ENCODE results near the gene LIMS1.

The LIMS1 gene

DNA sequence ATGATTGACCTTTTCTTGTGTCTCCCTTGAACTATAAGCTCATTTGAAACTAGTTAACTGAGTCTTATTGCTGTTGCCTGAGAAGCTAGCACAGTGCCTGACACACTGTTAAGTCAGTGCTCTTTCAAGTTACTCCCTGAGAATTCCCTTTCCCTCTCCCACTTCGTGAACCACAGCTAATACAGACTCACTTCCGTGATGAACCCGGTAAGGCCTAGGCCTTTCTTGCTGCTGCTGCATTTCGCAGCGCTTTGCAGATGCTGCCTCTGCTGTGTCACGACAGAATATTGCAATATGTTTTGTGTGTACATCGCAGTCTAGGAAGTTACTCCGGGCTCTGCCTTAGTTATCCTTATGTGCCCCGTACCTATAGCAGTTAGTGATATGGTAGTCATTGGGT is 42.8 kb downstream of the LIMS1 start:
- H3K4me3 ChIP-seq (replicated peaks; ENCODE audit: low read depth, low read length) = no peak overlapping the region
- no peak for DNase-seq (ENCODE audit: extremely low read depth, low read depth)
- TF ChIP-seq CTCF (IDR thresholded peaks at IDR 0.05; ENCODE audit: low read depth, low read length, missing control alignments) = no peak

DNA sequence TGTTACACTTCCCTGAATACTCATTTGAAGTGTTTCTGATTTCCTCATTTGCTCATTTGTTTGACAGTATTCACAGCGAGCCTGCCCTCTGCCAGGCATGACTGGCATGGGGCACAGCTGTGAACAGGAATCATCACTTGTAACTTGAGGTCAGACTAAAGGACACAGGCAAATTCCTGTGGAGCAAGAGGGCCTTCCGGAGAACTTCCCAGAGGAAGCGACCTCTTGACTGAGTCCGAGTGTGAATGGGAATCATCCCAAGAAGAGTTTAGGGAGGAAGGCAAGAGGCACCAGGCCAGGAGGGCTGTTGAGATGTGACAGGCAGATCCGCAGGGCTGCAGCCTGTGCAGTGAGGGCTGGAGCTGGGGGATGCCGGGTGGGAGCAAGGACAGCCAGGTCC is 45.4 kb downstream of the LIMS1 start:
- no peak for TF ChIP-seq CTCF (IDR thresholded peaks at IDR 0.05; ENCODE audit: low read depth, low read length, missing control alignments)
- no peak for DNase-seq (ENCODE audit: extremely low read depth, low read depth)
- H3K4me3 ChIP-seq (replicated peaks; ENCODE audit: low read depth, low read length) = no peak overlapping the region

GRCh38 chr2:108580050-108580449 is 45.8 kb downstream of the LIMS1 start:
- H3K4me3 ChIP-seq (replicated peaks; ENCODE audit: low read depth, low read length) = no peak overlapping the region
- TF ChIP-seq CTCF (IDR thresholded peaks at IDR 0.05; ENCODE audit: low read depth, low read length, missing control alignments) = no peak
- no peak for DNase-seq (ENCODE audit: extremely low read depth, low read depth)

GRCh38 chr2:108583903-108584520 is 49.7 kb downstream of the LIMS1 start:
- H3K4me3 ChIP-seq (replicated peaks; ENCODE audit: low read depth, low read length) = no peak overlapping the region
- DNase-seq (ENCODE audit: extremely low read depth, low read depth) = peak; percentile 63
- peak; percentile 77 for TF ChIP-seq CTCF (IDR thresholded peaks at IDR 0.05; ENCODE audit: low read depth, low read length, missing control alignments)

DNA sequence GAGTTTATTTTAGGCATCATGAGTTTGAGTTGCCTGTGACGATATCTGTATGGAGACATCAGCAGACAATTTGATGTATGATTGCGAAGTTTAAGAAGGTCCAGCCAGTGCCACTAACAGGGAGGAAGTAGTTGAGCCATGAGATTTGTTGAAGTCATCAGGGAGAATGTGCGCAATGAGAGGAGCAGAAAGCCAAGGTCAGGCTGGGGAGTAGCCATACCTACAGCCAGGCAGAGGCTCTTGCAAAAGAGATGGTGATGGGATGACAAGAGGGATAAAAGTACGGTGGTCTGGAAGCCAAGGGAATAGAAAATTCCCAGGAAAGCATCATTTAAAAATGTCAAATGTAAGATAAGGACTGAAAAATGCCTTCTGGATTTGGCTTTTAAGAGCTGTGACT is 51.2 kb downstream of the LIMS1 start:
- DNase-seq (ENCODE audit: extremely low read depth, low read depth) = no peak
- no peak for TF ChIP-seq CTCF (IDR thresholded peaks at IDR 0.05; ENCODE audit: low read depth, low read length, missing control alignments)

GRCh38 chr2:108586116-108586515 is 51.8 kb downstream of the LIMS1 start:
- H3K4me3 ChIP-seq (replicated peaks; ENCODE audit: low read depth, low read length) = no peak overlapping the region
- no peak for DNase-seq (ENCODE audit: extremely low read depth, low read depth)

More for the DNA sequence above, 51.2 kb downstream of the LIMS1 start:
- no peak overlapping the region for H3K4me3 ChIP-seq (replicated peaks; ENCODE audit: low read depth, low read length)

More at GRCh38 chr2:108586116-108586515, 51.8 kb downstream of the LIMS1 start:
- TF ChIP-seq CTCF (IDR thresholded peaks at IDR 0.05; ENCODE audit: low read depth, low read length, missing control alignments) = no peak

All from HFF-Myc (cell line).